HFF-Myc (cell line): ENCODE data around the gene EXT2.

Experiments
- DNase-seq: peaks from one replicate; pipeline ENCODE4 v3.0.0-alpha.2; 2011; ENCODE audit warnings: low read depth; ENCODE audit errors: extremely low read depth
- H3K4me3 ChIP-seq: replicated peaks from 2 replicates; pipeline ENCODE4 v1.5.1; 2011; ENCODE audit warnings: low read depth, mild to moderate bottlenecking, control low read depth, low read length
- CTCF ChIP-seq: IDR thresholded peaks from 2 replicates; pipeline ENCODE4 v1.5.1; 2012; ENCODE audit warnings: mild to moderate bottlenecking, low read depth, low read length, control low read depth; ENCODE audit errors: missing control alignments

The EXT2 gene

GRCh38 chr11:44236296-44236695, 140.8 kb downstream of the EXT2 start:
- TF ChIP-seq CTCF: no peak
- no peak overlapping the region for H3K4me3 ChIP-seq
- DNase-seq: no peak

GRCh38 chr11:44237156-44237555, 141.7 kb downstream of the EXT2 start:
- TF ChIP-seq CTCF: no peak
- H3K4me3 ChIP-seq: no peak overlapping the region
- no peak for DNase-seq

- DNase-seq: no peak
- no peak overlapping the region for H3K4me3 ChIP-seq
- no peak for TF ChIP-seq CTCF
Measured at GRCh38 chr11:44241851-44242250, 146.4 kb downstream of the EXT2 start.

DNA sequence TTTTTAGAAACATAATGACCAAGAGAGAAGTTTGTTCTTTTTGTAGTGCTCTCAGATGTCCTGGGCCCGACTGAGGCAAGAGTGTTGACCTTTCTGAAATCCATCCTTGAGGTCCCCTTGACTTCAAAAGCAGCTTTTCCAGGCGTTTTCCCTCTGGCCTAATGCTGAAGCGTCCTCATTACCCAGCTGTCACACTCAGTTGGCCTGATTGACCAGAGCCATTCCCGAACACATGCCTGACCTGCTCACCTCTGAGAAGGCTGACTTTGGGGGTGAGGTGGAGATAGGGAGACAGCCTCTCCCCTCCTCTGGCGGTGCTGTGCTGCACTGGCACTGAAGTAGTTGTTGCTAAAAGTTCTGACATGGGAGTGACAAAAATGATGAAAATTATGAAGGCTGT, 147.6 kb downstream of the EXT2 start:
- no peak for DNase-seq
- TF ChIP-seq CTCF: no peak
- H3K4me3 ChIP-seq: no peak overlapping the region

GRCh38 chr11:44243595-44244343, 148.3 kb downstream of the EXT2 start:
- no peak for DNase-seq
- no peak for TF ChIP-seq CTCF
- no peak overlapping the region for H3K4me3 ChIP-seq

GRCh38 chr11:44244639-44245310, 149.3 kb downstream of the EXT2 start:
- H3K4me3 ChIP-seq: no peak overlapping the region
- DNase-seq: no peak

More at GRCh38 chr11:44244639-44245310, 149.3 kb downstream of the EXT2 start:
- TF ChIP-seq CTCF: no peak
